ENCODE results near the gene YIPF3. TPM values are rescaled to one million over a fixed set of nuclear protein-coding genes. Genes with fewer than 3 reads are reported as not detected.

Gene YIPF3
- total and polyA plus RNA-seq, 9 of the 15 experiments (the other 6 are each of a cell fraction or from before 2014, with no cell fraction given) = 27.5 to 75.3 (median 57.6) TPM

- TF ChIP-seq FOXK2 (conservative IDR thresholded peaks at IDR 0.05 in 1 of 2, IDR thresholded peaks at IDR 0.05 in 1 of 2; ENCODE audit: low read depth in 2 of 2) = 0 out of 4 replicates have a peak, but pooled peaks of 1 of the 2 experiments have one; percentile 52
- peak; percentile 39 for TF ChIP-seq HNRNPK (IDR thresholded peaks at IDR 0.05; ENCODE audit: low read depth, low read length, poor library complexity, severe bottlenecking)
- TF ChIP-seq TFAM (CRISPR knock-in tag; conservative IDR thresholded peaks at IDR 0.05) = no peak
- TF ChIP-seq ZNF79 (CRISPR knock-in tag; IDR thresholded peaks at IDR 0.05; ENCODE audit: low read depth) = no peak
- no peak for TF ChIP-seq SAFB2 (IDR thresholded peaks at IDR 0.05; ENCODE audit: borderline replicate concordance, low read depth, low read length, severe bottlenecking)
- no peak for TF ChIP-seq TFE3 (CRISPR knock-in tag; IDR thresholded peaks at IDR 0.05)
- no peak for TF ChIP-seq CTBP1 (IDR thresholded peaks at IDR 0.05; ENCODE audit: borderline replicate concordance)
- no peak for TF ChIP-seq SMC3 (conservative IDR thresholded peaks at IDR 0.05; ENCODE audit: insufficient read depth, low read depth, low read length)
- peak; percentile 54; the same call in 1 of the 2 replicates for TF ChIP-seq ATF1 (CRISPR knock-in tag; IDR thresholded peaks at IDR 0.05)
- TF ChIP-seq ATF1 (tag; IDR thresholded peaks at IDR 0.05) = peak; percentile 83
- TF ChIP-seq YBX1 (IDR thresholded peaks at IDR 0.05) = no peak
- no peak for TF ChIP-seq ETV6 (IDR thresholded peaks at IDR 0.05; ENCODE audit: borderline replicate concordance in 1 of 2, low read depth in 2 of 2, low read length in 1 of 2)
- TF ChIP-seq ETV6 (CRISPR knock-in tag; IDR thresholded peaks at IDR 0.05; ENCODE audit: borderline replicate concordance) = no peak
- TF ChIP-seq PML (IDR thresholded peaks at IDR 0.05; ENCODE audit: low read length) = peak; percentile 75
- TF ChIP-seq MYBL2 (IDR thresholded peaks at IDR 0.05; ENCODE audit: low read depth) = no peak
- no peak for TF ChIP-seq MYBL2 (CRISPR knock-in tag; IDR thresholded peaks at IDR 0.05; ENCODE audit: borderline replicate concordance)
- no peak for TF ChIP-seq MEIS2 (IDR thresholded peaks at IDR 0.05; ENCODE audit: partially characterized antibody)
- TF ChIP-seq GATA2 (CRISPR knock-in tag; IDR thresholded peaks at IDR 0.05) = no peak
- no peak for TF ChIP-seq GABPB2 (CRISPR knock-in tag; conservative IDR thresholded peaks at IDR 0.05)
- no peak for TF ChIP-seq ZNF408 (CRISPR knock-in tag; IDR thresholded peaks at IDR 0.05; ENCODE audit: low read depth)
- no peak for TF ChIP-seq HOXB6 (CRISPR knock-in tag; IDR thresholded peaks at IDR 0.05; ENCODE audit: borderline replicate concordance)
- no peak for TF ChIP-seq IFI16 (CRISPR knock-in tag; IDR thresholded peaks at IDR 0.05)
- peak; percentile 79; the same call in 1 of the 2 replicates for TF ChIP-seq BRD4 (IDR thresholded peaks at IDR 0.05)
- peak; percentile 74 for TF ChIP-seq MBD2 (IDR thresholded peaks at IDR 0.05; ENCODE audit: borderline replicate concordance, low read depth)
- no peak for TF ChIP-seq PREB (CRISPR knock-in tag; IDR thresholded peaks at IDR 0.05)
- no peak for TF ChIP-seq SETDB1 (IDR thresholded peaks at IDR 0.05; ENCODE audit: low read length)
- TF ChIP-seq BRCA1 (IDR thresholded peaks at IDR 0.05) = no peak
- no peak for TF ChIP-seq BRCA1 (CRISPR knock-in tag; IDR thresholded peaks at IDR 0.05)
- peak; percentile 89 for TF ChIP-seq CXXC5 (CRISPR knock-in tag; IDR thresholded peaks at IDR 0.05)
These were observed 39.3 kb downstream of the YIPF3 start, which contains the start of gene TJAP1 (continued) for GRCh38 chr6:43477235-43478007.
